GM21367 (cell line): ENCODE results near the gene OR1E1.
"Not testable (repeated sequence)": the region's sequence is repeated elsewhere in the genome, so short reads cannot be mapped to it uniquely, and the experiment has no call there.

Experiments
- ATAC-seq: cut with Tn5 transposase; IDR thresholded peaks from one replicate; pipeline ENCODE4 v1.9.1; 2021; ENCODE audit not compliant: unreplicated experiment

Gene OR1E1, protein sequence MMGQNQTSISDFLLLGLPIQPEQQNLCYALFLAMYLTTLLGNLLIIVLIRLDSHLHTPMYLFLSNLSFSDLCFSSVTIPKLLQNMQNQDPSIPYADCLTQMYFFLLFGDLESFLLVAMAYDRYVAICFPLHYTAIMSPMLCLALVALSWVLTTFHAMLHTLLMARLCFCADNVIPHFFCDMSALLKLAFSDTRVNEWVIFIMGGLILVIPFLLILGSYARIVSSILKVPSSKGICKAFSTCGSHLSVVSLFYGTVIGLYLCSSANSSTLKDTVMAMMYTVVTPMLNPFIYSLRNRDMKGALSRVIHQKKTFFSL

DNA sequence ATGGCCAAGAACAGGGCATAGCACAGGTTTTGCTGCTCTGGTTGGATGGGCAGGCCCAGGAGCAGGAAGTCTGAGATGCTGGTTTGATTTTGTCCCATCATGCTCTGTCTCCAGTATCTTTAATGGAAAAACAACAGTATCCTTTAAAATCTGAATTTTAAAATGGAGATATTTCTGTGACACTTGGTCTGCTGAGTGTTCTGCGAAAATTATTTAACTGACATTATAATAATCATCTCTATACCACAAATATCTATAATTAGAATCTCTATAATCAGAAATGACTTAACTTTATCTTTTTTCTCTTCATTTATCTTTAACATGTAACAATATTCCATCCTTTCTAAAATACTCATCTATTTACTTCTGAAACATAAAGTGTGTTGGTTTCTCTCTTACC, at the start of gene OR1E1:
TSS of gene OR1E1 (minus strand) at position 101 of the 400 bp plus-strand sequence. CDS start at position 101, 0 bp downstream.
- ATAC-seq: no peak

DNA sequence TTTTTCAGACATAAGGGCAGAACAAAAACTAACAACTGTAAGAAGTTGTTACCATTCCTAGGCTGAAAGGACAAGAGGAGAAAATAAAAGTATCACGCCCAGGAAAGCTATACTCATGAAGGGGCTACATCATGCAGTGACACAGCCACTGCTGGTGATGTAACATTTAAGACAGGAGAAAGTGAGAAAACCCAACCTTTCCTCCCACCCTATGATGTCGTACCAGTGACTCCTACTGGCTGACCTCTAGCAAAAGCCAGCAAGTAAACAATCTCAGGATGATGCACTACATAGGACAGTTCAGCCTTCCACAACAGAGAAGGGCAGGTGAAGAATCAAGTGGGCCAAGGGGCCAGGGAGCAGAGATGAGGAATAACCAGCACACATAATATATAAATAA, 49.4 kb upstream of the OR1E1 start:
- no peak for ATAC-seq

DNA sequence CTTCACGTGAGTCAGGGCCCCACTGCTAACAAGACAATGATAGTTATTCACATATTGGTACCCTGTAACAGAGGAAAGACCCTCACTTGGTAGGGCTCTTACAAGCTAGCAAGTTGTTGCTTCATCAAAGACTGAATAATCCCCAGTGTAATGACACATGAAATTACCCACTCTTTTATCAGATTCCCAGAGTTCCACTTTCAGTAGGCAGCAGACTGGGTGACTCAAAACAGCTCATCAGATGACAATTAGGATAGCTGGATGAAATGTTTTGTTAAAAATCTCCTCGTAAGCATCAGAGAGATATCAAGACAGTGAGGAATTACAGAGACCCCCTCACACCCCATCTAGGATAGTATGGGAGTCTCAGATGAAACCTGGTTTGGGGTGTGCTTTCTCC, 42.2 kb upstream of the OR1E1 start:
- no peak for ATAC-seq

DNA sequence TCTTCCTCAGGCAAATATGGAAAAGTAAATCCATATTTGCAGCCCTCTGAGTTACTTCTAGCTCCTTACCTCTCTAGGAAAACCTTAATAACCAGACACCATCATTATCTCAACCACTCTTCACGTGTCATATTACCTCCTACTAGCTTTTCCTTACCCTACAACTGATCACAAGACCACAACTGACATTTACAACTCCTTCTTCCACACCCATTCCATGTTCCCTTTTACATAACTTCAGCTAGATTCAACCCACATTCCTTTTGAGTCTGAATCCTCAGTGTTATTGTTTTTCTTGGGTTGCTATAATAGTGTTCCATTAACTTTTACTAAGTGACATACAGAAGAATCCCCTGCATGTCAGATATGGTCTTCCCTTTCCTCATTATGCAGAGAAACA, 40.2 kb upstream of the OR1E1 start:
- ATAC-seq: no peak

DNA sequence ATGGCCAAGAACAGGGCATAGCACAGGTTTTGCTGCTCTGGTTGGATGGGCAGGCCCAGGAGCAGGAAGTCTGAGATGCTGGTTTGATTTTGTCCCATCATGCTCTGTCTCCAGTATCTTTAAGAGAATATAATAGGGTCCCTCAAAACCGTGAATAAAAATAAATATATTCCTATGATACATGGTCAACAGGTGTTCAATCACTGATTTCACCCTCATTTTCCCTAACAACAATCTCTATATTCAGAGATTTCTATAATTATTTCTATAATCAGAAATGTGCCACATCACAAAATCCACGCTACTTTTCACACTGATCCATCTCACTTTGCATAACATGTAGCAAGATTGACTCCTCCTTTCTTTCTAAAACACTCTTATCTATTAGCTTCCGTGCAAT, 35.5 kb upstream of the OR1E1 start, which contains the start of gene OR1E2:
TSS of gene OR1E2 (minus strand) at position 101 of the 400 bp plus-strand sequence. CDS start at position 101, 0 bp downstream.
- ATAC-seq: no peak

DNA sequence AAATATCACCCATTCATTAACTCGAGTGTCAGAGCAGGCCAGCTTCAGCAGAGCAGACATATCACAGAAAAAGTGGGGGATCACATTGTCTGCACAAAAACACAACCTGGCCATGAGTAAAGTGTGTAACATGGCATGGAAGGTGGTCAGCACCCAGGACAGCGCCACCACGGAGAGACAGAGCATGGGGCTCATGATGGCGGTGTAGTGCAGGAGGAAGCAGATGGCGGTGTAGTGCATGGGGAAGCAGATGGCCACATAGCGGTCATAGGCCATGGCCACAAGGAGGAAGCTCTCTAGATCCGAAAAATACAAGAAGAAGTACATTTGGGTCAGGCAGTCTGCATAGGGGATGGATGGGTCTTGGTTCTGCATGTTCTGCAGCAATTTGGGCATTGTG, 35.0 kb upstream of the OR1E1 start:
- not testable (repeated sequence) for ATAC-seq

DNA sequence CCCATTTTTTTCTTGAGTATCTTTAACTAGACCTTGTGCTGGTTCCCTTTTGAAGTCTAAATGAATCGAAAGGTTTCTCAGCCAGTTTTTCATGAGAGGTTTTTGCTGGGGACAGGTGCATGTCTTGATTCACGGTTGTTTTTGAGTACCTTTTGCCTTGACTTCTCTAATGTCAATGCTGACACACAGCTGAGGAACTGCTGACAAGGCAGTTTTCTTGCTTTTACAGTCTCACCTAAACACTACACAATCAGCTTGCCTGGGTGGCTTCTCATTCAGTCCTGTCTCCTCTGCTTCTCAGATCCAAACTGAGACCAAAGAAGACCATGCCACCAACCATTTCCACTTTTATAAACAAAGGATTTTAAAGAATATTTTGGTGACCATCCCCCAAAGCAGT, 20.0 kb upstream of the OR1E1 start:
- ATAC-seq: no peak

DNA sequence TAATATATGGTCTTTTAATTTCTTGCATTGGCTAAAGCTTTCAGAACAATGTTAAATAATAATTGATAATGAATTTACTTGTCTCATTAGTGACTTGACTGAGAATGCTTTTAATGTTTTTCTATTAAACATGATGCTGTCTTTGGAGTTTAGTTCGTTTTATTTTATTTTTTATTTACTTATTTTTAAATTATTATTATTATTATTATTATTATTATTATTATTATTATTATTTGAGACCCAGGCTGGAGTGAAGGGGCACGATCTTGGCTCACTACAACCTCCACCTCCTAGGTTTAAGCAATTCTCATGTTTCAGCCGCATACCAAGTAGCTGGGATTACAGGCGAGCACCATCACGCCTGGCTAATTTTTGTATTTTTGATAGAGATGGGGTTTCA, 17.4 kb upstream of the OR1E1 start:
- no peak for ATAC-seq

DNA sequence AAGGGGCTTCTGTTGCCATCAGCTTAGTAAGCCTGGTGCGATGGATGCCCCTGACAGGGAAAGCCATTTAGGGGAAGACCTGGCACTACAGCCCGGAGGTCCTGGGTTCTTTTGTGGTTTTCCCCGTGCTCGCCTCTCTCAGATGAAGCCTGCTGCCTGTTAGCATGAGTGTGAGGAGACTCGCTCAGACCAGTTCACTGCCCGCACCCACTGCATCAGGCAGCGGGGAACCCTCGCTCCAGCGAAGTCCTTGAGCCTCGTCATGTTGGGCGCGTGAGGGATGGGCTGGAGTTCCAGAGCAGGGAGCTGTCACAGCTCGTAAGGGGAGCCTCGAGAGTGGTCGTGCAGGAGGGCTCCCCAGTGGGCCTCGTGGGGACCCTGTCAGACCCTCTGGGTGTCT, 14.0 kb upstream of the OR1E1 start:
- not testable (repeated sequence) for ATAC-seq

DNA sequence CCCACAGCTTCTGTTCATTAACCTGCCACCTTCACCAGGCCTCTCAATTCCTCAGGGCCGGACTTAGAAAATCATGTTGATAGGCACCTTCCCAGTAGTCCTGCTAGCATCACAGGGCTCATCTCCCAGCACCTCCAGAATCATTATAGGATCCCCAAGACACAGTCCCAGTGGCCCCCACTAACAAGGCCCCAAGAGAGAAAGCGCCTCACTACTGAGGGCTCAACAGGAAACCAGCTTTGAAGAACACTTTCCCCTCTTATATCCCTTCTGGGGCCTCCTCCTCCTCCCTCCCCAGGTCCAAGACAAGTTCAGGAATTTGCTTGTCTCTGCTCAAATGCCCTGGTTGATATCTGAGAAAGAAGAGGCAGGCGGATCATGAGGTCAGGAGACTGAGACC, 12.9 kb upstream of the OR1E1 start, which contains the start of gene OR3A3:
TSS of gene OR3A3 (plus strand) at position 301 of the 400 bp plus-strand sequence.
- no peak for ATAC-seq

DNA sequence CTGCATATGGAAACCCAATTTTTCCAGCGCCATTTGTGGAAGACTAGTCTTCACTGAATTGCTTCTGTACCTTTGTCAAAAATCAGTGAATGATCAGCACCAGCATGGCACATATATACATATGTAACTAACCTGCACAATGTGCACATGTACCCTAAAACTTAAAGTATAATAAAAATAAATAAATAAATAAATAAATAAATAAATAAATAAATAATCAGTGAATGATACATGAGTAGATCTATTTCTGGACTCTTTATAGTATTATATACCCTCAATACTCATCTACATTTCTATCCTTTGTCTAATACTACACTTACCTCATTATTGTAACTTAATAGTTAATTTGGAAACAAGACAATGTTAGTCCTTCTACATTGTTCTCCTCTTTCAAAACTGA, 5.6 kb upstream of the OR1E1 start:
- ATAC-seq: not testable (repeated sequence)

DNA sequence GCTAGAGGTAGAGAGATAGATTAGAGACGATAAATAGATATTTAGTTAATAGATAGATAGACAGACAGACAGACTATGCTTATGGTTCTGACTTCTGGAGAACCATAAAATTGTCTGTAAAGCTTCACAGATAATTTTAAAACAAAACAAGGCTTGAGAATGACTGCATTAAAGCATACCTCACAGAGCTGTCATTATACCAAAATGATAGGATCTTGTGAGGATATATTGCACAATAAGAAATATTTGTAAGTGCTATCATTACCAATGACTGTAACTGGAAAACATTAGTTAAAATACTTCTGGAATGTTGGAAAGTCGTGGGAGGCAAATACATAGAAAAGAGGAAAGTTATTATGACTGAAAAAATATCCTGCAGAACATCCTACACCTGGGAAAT, 3.6 kb upstream of the OR1E1 start:
- ATAC-seq: no peak

DNA sequence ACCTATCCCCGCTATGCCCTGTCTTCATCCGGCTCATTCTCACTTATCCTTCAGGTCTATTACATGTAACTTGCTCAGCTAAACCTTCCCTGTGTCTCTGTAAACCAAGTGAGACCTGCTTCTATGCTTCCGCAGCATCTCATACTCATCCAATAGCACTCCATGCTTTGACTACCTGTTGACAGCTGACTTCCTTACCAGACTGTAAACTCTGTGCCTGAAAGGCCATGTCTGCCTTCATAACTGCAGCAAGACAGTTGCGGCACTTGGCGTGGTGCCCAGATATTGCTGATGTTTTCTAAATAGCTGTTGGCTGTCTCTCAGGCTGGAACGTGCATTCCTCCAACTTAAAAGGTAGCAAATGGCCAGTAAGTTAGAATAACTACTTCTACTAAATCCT, 1.8 kb upstream of the OR1E1 start:
- ATAC-seq: no peak

DNA sequence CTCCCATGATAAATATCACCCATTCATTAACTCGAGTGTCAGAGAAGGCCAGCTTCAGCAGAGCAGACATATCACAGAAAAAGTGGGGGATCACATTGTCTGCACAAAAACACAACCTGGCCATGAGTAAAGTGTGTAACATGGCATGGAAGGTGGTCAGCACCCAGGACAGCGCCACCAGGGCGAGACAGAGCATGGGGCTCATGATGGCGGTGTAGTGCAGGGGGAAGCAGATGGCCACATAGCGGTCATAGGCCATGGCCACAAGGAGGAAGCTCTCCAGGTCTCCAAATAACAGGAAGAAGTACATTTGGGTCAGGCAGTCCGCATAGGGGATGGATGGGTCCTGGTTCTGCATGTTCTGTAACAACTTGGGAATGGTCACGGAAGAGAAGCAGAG, 409 bp downstream of the OR1E1 start:
- ATAC-seq: not testable (repeated sequence)

DNA sequence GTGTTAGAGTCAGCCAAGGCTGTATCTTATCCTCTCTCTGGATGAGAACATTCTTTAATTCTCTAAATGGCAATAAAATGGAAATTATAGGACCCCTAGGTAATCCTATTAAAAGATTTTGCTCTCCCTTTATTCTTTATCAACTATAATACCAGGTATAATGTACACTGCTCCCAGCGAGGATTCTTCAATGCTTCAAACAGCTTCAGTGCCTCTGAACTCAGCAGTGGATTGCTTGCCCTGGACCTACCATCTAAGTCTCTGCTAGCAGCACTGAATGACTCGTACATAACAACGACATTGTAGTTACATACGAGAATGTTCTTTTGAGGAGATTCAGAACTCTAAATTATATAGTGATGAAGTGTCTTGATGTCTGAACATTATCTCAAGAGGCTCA, 8.4 kb downstream of the OR1E1 start:
- no peak for ATAC-seq

DNA sequence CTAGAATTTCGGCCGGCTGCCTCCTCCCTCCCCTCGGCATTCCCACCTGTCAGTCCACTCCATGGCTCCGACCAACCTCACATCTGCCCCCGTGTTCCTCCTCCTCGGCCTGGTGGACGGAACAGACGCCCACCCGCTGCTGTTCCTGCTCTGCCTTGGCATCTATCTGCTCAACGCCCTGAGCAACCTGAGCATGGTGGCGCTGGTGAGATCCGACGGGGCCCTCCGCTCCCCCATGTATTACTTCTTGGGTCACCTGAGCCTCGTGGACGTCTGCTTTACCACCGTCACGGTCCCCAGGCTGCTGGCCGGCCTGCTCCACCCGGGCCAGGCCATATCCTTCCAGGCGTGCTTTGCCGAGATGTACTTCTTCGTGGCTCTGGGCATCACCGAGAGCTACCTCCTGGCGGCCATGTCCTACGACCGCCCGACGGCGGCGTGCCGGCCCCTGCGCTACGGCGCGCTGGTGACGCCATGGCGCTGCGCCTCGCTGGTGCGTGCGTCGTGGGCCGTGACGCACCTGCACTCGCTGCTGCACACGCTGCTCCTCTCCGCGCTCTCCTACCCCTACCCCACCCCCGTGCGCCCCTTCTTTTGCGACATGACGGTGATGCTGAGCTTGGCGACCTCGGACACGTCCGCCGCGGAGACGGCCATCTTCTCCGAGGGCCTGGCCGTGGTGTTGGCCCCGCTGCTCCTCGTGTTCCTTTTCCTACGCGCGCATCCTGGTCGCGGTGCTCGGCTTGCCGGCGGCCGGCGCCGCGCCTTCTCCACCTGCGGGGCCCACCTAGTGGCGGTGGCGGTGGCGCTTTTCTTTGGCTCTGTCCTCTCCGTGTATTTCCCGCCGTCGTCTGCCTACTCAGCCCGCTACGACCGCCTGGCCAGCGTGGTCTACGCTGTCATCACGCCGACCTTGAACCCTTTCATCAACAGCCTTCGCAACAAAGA, 12.1 kb downstream of the OR1E1 start, which contains the start of gene OR3A2:
TSS of gene OR3A2 (minus strand) at position 440 of the 948 bp plus-strand sequence.
- no peak for ATAC-seq

DNA sequence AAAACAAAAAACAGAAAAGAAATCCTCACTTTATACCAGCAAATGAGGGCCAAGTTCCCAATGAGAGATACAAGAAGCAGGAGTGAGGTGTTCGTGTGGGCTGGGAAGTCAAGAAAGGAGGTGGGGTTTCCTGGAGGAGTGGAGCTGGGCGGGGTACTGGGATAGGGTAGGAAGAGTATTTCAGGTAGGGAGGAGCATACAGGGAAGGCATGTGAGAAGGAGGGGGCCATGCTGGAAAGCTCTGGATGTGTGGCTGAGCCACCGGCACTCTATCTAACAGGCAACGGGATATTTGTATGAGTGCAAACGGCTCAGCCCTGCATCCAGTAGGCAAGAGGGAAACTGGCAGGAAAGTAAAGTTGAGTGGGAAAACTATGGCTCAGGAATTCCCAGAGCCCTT, 16.3 kb downstream of the OR1E1 start:
- no peak for ATAC-seq

DNA sequence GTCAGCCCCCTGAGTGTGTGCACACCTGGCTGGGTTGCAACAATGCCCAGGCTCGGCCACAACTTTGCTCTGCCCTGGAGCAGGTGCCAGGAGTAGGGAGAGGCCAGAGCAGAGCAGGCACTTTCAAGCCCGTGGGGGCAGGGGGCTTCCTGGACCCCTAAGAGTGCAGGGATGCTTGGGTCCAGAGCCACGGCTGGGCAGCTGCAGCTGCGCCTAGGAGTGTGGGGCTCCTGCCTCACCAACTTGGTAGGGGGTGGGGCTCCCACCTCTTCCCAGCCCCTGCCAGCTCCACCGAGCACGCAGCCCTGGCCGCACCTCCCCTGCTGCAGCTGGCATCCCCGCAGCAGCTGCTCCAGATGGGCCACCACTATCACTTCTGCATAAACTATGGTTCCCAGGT, 19.9 kb downstream of the OR1E1 start:
- no peak for ATAC-seq

DNA sequence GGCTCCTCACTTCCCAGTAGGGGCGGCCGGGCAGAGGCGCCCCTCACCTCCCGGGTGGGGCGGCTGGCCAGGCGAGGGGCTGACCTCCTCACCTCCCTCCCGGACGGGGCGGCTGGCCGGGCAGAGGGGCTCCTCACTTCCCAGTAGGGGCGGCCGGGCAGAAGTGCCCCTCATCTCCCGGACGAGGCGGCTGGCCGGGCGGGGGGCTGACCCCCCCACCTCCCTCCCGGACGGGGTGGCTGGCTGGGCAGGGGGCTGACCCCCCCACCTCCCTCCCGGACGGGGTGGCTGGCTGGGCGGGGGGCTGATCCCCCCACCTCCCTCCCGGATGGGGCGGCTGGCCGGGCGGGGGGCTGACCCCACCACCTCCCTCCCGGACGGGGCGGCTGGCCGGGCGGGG, 27.0 kb downstream of the OR1E1 start:
- not testable (repeated sequence) for ATAC-seq
